HEK293 (cell line): ENCODE data around the gene ZNF211.

ENCODE experiments used
- CTCF ChIP-seq: fragments of 450-650 bp; formaldehyde crosslinking; IDR thresholded peaks from 2 replicates; pipeline ENCODE4 v1.5.1; 2016; ENCODE audit warnings: missing biosample characterization, missing genetic modification characterization
- GFI1B ChIP-seq: fragments of 450-650 bp; formaldehyde crosslinking; IDR thresholded peaks from 2 replicates; pipeline ENCODE4 v1.5.1; 2016; ENCODE audit warnings: missing biosample characterization, missing genetic modification characterization
- ZNF211 ChIP-seq: fragments of 450-650 bp; formaldehyde crosslinking; IDR thresholded peaks from 2 replicates; pipeline ENCODE4 v1.5.1; 2016; ENCODE audit warnings: low read depth, missing biosample characterization, missing genetic modification characterization
- ZNF274 ChIP-seq, 2 experiments: fragments of 200-500 bp in 1 of 2; fragments of 450-650 bp in 1 of 2; sonication (Bioruptor generic) in 1 of 2; formaldehyde crosslinking in 1 of 2; IDR thresholded peaks; 2 replicates each; pipeline versions ENCODE4 v1.5.1 to v1.6.1; 2014 to 2016; ENCODE audit warnings: borderline replicate concordance in 1 of 2, inconsistent platforms in 1 of 2, low read length in 1 of 2, missing biosample characterization in 1 of 2, missing genetic modification characterization in 1 of 2
- ZNF830 ChIP-seq: fragments of 450-650 bp; IDR thresholded peaks from 2 replicates; pipeline ENCODE4 v1.5.0; 2018; ENCODE audit warnings: missing biosample characterization, missing genetic modification characterization, low read depth, mild to moderate bottlenecking, moderate library complexity

- TF ChIP-seq CTCF (tag by site-specific recombination) (no peak), ZNF211 (tag by site-specific recombination) (no peak), GFI1B (no peak), ZNF274 (IDR thresholded peaks at IDR 0.05; ENCODE audit: low read length) (no peak), ZNF274 (tag by site-specific recombination; IDR thresholded peaks at IDR 0.05; ENCODE audit: borderline replicate concordance) (no peak), ZNF830 (tag by site-specific recombination) (no peak)
Observed at GRCh38 chr19:57668635-57669034, 35.7 kb downstream of the ZNF211 start, which contains the start of gene ZSCAN4.
